ENCODE results near the gene ELAVL3.

GRCh38 chr19:11485245-11485837 is 4.5 kb upstream of the ELAVL3 start:
- no peak for TF ChIP-seq CTCF (IDR thresholded peaks at IDR 0.05)
- no peak for TF ChIP-seq POLR2A (IDR thresholded peaks at IDR 0.05)
- TF ChIP-seq EP300 (IDR thresholded peaks at IDR 0.05): no peak

Data from tibial nerve (tissue), 4 donors.